ENCODE results near the gene TBKBP1.

Gene TBKBP1

DNA sequence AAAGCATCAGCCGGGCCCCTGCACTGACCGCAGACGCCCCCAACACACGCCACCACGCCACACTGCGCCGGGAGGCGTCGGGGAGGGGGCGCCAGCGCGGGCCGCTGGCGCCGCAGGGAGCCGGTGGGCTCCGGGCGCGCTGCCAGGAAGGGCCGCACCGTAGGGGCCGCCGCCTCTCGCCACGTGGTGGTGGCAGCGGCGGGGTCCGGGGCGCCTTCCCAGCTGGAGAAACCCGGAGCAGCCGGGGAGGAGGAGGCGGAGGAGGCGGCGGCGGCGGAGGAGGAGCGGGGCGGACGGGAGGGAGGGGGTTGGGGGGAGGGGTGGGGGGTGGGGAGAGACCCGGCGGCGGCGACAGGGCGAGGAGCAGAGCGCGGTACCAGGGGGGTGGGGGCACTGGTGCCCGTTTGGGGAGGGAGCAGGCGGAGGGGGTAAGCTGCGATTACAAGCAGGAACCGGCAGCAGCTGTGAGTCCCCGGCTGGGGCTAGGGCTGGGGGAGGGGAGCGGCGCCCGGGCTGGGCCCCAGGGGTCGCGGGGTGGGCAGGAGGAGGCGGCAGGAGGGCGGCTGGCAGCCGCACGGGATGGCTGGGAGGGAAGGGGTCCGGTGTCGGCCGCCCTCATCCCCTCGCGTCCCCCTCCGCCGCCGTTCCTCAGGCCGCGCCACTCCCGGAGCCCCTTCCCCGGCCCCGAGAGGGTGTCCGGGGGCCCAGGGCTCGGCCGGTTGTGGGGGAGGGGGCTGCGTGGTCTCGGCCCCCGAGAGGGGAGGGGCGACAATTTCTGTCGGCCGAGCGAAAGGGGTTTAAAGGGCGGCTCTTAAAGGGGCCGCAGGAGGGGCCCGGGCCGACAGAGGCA is at the start of gene TBKBP1:
Gene TBKBP1, plus strand, starts transcription at position 431 of the 850 bp plus-strand sequence. CDS start 1,952 bp downstream, outside the sequence.
- DNase-seq = peak; percentile 53

- DNase-seq = no peak
Observed at GRCh38 chr17:47644324-47644723, 49.6 kb upstream of the TBKBP1 start.

GRCh38 chr17:47649153-47649971 is 44.6 kb upstream of the TBKBP1 start, which contains the start of gene KPNB1:
Gene KPNB1 (plus strand): TSS chr17:47649919. CDS start chr17:47650245, 326 bp downstream.
- DNase-seq = peak; percentile 100

GRCh38 chr17:47649972-47650524 is 43.9 kb upstream of the TBKBP1 start:
- DNase-seq = no peak

DNA sequence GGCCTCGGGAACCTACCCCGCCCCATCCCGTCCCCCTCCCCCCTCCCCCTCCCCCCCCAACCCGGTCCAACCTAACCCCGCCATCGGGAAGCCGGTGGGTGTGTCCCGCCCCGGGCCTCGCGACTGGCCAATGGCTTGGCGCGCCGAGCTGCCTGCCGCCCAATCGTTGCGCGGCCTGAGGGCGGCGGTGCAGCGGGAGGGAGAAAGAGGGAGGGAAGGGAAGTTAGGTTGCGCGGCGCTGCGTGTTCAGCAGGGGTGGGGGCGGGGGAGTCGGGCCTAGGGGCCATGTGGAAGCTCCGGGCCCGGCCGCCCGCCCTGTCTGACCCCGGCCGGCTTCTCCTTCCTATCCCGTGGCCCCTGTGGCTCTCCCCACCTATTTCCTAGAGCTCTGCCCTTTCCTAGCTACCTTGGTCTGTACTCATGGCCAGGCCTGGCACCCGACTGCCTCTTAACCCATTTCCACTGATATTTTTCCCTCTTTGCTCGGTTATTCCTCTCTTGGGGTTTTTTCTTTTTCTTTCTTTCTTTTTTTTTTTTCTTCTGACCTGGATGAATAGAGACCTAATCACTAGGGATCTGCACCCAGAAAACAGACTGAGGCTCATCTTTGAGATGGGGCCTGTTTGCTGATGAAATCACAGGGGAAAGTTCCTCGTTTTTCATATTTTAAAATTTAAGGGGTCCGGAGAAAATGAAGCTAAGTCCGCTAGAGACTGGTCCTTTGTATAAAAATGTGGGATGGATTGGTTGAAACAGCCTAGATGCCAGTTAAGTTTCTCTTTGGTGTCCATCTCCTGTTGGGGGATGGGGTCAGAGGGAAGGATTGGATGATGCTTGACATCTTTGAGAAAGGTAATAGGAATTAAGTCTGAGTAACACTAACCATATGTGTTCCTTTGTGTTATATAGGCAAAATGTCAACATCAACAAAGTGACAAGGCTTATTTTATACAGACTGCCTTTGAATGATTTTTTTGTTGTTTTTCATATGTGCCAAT is 43.1 kb upstream of the TBKBP1 start:
- DNase-seq = peak; percentile 91

DNA sequence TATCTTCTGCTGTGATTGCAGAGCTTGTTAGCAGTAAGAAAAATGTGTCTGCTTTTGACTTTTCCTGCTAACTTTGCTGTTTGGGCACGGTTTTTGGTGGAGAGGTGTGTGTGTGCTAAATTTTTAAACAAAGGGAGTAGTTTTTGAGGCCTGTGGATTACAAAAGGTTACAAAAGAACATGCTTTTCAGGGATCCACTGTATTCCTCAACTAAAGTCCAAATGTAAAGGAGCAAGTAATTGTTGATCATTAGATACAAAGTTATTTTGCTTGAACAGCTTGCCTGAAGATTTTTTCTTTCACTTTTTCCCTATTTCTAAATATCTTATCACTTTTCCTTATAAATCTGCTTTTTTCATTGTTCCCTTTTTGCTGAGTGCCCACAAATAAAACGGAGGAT is 42.3 kb upstream of the TBKBP1 start:
- no peak for DNase-seq

DNA sequence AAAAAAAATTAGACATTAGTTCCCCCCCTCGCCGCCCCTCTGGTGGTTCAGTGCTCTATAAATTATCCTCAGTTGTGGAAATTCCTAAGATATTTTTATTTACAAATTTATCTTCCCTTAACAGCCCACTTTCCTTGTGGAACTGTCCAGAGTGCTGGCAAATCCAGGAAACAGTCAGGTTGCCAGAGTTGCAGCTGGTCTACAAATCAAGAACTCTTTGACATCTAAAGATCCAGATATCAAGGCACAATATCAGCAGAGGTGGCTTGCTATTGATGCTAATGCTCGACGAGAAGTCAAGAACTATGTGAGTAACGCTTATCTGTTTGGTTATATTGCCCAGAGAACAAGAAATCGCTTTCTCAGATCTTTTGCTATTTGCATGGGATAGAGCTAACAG is 41.4 kb upstream of the TBKBP1 start:
- no peak for DNase-seq

- DNase-seq = no peak
Observed at GRCh38 chr17:47653442-47653841, 40.5 kb upstream of the TBKBP1 start.

- no peak for DNase-seq
Observed at GRCh38 chr17:47654991-47655390, 39.0 kb upstream of the TBKBP1 start.

GRCh38 chr17:47660064-47660492 is 33.9 kb upstream of the TBKBP1 start:
- DNase-seq = no peak

- DNase-seq = peak; percentile 20
Observed at GRCh38 chr17:47663912-47664623, 29.9 kb upstream of the TBKBP1 start.

DNA sequence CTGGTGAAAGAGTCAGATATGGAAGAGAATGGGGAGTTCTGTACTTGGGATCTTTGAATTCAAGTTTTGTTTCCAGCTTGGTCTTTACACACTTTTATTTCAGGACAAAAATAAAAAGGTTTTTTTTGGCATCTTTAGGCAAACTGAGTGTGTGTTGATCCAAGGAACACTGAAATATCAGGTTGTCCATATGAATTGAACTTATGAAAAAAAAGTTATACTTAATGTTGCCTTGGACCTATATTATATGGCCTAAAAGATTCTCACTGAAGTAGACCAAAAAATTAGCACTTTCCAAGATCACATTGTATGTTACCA is 29.4 kb upstream of the TBKBP1 start:
- no peak for DNase-seq

- peak; percentile 52 for DNase-seq
Observed at GRCh38 chr17:47665655-47666054, 28.3 kb upstream of the TBKBP1 start.

- DNase-seq = no peak
Observed at GRCh38 chr17:47669081-47669480, 24.9 kb upstream of the TBKBP1 start.

DNA sequence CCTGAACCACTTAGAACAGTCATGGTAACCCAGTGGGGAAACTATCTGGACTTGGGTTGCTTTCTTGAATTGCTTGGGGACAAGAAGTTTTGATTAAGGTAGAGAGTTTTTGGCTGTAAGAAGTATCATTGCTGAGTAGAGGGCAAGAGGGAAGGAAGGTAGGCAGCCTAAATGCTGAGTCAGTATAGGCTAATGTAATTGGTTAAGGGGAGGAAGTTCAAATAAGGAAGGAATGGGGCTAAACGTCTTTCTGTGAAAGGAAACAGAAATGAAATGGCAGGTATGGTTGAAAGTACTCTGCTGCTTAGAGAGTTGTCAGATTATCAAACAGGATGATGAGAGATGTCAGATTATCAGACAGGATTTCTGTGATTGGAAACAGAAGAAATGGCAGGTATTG is 23.9 kb upstream of the TBKBP1 start:
- DNase-seq = peak; percentile 43

DNA sequence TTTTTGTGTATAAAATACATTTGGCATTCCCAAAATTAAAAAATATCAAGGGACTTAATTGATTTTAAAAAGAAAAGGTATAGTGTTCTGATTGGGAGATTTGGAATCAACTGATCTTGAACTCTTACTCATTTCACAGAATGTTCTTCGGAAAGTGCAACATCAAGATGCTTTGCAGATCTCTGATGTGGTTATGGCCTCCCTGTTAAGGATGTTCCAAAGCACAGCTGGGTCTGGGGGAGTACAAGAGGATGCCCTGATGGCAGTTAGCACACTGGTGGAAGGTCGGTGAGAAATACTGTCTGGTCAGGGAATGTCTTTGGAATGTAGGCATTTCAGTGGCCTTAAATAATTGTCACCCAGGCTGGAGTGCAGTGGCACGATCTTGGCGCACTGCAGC is 19.5 kb upstream of the TBKBP1 start:
- DNase-seq = no peak

DNA sequence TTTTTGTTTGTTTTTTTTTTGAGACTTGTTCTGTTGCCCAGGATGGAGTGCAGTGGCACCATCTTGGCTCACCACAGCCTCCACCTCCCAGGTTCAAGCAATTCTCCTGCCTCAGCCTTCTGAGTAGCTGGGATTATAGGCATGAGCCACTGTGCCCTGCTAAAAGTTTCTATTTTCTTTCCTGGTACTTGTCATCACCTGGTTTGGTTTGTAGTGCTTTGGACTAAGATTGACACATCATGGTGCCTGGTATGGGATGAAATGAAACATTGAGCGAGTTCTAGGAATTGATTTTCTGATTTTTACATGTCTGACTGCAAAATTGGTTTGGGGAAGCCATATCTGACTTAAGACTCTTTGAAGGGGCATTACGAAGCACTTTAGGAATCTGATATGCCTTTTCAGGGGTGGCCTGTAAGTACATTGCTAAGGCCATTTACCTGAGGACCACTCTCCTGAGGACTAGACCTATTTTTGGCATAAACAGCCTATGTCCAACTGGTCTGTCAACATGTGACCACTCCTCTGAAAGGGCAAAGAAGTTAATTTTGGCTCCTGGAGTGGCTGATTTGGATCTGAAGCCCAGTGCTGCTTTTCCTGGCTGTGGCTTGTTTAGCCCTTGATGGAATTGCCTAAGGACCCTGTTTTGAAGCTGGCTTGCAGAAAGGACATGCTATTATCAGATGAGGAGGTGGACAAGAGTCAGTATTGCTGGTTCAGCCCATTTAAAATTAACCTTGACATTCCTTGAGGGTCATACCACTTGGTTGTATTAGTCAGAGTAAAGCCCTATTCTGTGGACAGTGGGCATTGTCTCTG is 18.4 kb upstream of the TBKBP1 start:
- DNase-seq = no peak

- DNase-seq = no peak
Observed at GRCh38 chr17:47676199-47676472, 17.8 kb upstream of the TBKBP1 start.

- no peak for DNase-seq
Observed at GRCh38 chr17:47676510-47677165, 17.3 kb upstream of the TBKBP1 start.

GRCh38 chr17:47678196-47678595 is 15.8 kb upstream of the TBKBP1 start:
- DNase-seq = no peak

DNA sequence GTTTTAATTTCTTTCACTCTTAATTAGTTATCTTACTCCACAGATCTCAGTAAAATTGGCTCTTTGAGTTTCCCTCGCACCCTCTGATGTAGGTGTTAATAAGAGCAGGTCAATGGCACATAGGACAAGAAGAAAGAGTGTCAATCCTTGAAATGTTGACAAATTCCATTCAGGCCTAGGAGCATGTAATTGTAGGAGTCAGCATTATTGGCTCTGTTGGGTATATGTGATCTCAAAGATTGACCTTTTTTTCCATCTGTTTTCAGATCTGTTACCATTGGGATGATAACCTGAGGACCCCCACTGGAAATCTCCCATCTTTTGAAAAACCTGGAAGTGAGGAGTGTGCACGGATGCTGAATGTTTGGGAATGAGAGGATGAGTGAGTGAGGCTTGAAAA is 11.8 kb upstream of the TBKBP1 start:
- DNase-seq = no peak

Data from GF-D8 (cell line).